ENCODE measurements around the gene PLCH2.

PLCH2 gene

DNA sequence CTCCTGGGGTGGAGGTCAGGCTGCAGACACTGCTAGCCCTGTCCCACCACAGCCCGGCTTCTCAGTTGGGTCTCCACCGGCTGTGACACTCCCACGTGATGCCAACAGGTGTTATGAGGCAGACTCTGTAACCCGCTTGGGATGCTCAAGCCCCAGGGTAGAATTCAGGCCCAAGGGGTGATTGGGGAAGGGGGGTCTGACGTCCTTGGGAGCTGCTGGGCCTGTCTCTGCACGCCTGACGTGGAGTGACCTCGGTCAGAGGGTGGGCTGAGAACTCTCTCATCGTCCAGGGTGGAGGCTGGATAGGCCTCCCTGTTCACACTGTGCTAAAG, 61.7 kb downstream of the PLCH2 start:
- TF ChIP-seq POLR2A (IDR thresholded peaks at IDR 0.05; ENCODE audit: low read depth, low read length) (no peak), POLR2AphosphoS5 (IDR thresholded peaks at IDR 0.05; ENCODE audit: low read depth, low read length) (no peak), TAF1 (IDR thresholded peaks at IDR 0.05; ENCODE audit: borderline replicate concordance, low read depth, low read length) (no peak)
- DNase-seq (ENCODE audit: insufficient read length), result no peak
- no peak for FAIRE-seq

DNA sequence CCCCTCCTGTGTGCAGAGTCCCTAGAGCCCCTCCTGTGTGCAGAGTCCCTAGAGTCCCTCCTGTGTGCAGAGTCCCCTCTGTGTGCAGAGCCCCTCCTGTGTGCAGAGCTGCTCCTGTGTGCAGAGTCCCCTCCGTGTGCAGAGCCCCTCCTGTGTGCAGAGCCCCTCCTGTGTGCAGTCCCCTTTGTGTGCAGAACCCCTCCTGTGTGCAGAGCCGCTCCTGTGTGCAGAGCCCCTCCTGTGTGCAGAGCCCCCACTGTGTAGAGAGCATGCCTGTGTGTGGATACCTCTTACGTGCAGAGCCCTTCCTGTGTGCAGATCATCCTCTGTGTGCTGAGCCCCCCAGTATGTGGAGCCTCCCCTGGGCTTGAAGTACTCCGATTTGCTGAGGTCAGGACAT, 62.3 kb downstream of the PLCH2 start:
- FAIRE-seq (no peak), DNase-seq (ENCODE audit: insufficient read length) (no peak)
- TF ChIP-seq TAF1 (IDR thresholded peaks at IDR 0.05; ENCODE audit: borderline replicate concordance, low read depth, low read length), result no peak
- TF ChIP-seq POLR2AphosphoS5 (IDR thresholded peaks at IDR 0.05; ENCODE audit: low read depth, low read length), result no peak
- TF ChIP-seq POLR2A (IDR thresholded peaks at IDR 0.05; ENCODE audit: low read depth, low read length), result no peak

DNA sequence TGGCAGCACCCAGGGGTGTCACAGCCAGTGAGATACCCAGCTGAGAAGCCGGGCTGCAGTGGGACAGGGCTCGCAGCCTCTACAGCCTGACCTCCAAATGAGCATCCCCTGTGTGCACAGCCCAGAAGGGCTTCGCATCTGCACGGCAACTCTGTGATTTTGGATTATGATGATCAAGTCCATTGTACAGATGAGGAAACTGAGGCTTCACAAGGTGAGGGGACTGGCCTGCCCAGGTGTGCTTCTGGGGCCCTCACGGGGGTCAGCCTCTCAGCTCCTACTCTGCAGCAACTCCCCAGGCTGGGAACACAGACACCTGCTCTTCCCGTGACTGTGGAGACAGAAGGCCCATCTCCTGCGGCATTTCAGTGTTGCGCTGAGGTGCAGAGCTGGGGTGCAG, 62.8 kb downstream of the PLCH2 start:
- FAIRE-seq (no peak), DNase-seq (ENCODE audit: insufficient read length) (no peak)
- TF ChIP-seq POLR2A (IDR thresholded peaks at IDR 0.05; ENCODE audit: low read depth, low read length) (no peak), POLR2AphosphoS5 (IDR thresholded peaks at IDR 0.05; ENCODE audit: low read depth, low read length) (no peak), TAF1 (IDR thresholded peaks at IDR 0.05; ENCODE audit: borderline replicate concordance, low read depth, low read length) (no peak)

DNA sequence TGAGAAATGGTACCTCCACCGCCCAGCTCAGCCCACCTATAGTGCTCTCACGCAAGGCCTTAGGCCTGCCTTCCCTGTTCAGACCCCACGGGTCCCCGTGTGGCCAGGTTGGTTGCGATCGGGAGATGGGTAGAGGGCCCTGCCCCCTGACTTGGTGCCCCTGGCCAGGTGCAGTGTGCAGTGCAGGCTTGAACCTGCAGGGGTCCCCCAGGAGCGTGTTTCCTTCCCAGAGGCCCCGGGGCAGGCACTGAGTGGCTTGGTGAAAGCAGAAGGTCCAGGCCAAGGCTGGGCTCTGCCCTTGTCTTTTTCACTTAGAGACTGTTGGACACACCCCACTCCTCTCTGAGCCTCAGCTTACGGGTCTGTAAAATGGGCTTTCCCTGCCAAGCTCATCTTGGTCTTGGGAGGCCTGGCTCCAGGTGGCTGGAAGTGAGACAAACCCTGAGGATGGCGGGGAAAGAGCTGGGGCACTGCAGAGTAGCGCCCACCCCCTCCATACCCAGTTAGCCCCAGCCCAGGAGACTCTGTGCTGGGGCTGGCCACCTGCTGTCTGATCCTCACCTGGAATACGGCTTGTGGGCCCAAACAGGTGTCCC, 63.3 kb downstream of the PLCH2 start:
- no peak for TF ChIP-seq POLR2AphosphoS5 (IDR thresholded peaks at IDR 0.05; ENCODE audit: low read depth, low read length)
- no peak for TF ChIP-seq POLR2A (IDR thresholded peaks at IDR 0.05; ENCODE audit: low read depth, low read length)
- TF ChIP-seq TAF1 (IDR thresholded peaks at IDR 0.05; ENCODE audit: borderline replicate concordance, low read depth, low read length), result no peak
- FAIRE-seq (no peak), DNase-seq (ENCODE audit: insufficient read length) (no peak)

DNA sequence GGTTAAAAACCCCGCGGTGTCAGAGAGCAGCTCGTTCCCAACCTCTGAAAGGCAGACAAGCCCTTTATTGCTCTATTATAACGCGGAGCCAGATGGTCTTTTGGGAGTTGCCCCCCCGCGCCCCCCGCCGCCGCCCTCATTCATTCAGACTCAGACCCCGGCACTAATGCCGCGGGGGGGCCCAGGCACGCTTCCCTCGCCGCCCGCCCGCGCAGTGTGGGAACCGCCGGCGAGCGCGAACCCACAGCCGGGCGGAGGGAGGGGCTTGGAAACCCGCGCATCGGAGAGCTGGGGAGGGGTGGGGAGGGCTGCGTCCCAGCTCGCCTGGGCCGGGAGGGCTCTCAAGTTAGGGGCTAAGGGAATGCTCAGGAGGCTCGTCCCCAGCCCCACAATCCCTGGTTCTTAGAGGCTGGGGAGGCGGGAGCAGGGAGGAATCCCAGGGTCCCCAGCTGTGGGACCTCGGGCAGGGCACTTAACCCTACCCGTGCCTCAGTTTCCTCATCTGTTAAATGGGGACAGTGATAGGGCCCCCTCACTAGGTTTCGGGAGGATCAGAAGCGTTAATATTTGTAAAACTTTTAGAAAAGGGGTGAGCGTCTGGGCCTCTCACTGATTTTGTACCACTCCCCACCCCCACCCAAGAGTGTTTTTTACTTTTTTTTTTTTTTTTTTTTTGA, 64.9 kb downstream of the PLCH2 start:
- DNase-seq (ENCODE audit: insufficient read length) (no peak), FAIRE-seq (no peak)
- no peak for TF ChIP-seq TAF1 (IDR thresholded peaks at IDR 0.05; ENCODE audit: borderline replicate concordance, low read depth, low read length)
- TF ChIP-seq POLR2AphosphoS5 (IDR thresholded peaks at IDR 0.05; ENCODE audit: low read depth, low read length), result no peak
- no peak for TF ChIP-seq POLR2A (IDR thresholded peaks at IDR 0.05; ENCODE audit: low read depth, low read length)

DNA sequence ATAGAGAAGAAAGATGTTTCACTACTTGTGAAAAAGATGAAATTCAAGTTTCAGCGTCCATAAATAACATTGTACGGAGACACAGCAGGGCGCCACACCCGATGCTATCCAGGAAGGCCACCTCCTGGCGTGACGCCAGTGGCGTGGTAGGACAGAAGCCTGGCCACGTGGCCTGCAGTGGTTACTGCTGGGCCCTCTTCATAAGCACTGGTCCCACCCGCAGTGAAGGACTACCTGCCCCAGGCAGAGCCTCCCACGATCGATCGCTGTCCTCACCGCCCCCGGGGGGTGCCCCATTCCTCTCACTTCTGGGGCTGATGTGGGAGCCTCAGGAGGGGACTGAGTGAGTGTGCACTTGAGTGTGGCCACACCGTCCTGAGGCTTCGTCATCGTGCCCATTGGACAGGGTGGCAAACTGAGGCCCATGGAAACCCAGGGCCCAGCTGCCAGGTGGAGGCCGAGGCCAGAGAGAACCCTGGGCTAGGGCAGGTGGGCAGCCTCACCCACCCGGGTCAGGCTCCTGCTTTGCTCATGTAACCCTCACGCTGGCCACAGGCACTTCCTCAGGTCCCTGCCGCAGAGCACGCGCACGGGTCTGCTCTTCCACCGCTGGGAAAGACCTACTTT, 65.6 kb downstream of the PLCH2 start:
- FAIRE-seq, result no peak
- no peak for DNase-seq (ENCODE audit: insufficient read length)
- TF ChIP-seq POLR2A (IDR thresholded peaks at IDR 0.05; ENCODE audit: low read depth, low read length) (no peak), TAF1 (IDR thresholded peaks at IDR 0.05; ENCODE audit: borderline replicate concordance, low read depth, low read length) (no peak), POLR2AphosphoS5 (IDR thresholded peaks at IDR 0.05; ENCODE audit: low read depth, low read length) (no peak)

DNA sequence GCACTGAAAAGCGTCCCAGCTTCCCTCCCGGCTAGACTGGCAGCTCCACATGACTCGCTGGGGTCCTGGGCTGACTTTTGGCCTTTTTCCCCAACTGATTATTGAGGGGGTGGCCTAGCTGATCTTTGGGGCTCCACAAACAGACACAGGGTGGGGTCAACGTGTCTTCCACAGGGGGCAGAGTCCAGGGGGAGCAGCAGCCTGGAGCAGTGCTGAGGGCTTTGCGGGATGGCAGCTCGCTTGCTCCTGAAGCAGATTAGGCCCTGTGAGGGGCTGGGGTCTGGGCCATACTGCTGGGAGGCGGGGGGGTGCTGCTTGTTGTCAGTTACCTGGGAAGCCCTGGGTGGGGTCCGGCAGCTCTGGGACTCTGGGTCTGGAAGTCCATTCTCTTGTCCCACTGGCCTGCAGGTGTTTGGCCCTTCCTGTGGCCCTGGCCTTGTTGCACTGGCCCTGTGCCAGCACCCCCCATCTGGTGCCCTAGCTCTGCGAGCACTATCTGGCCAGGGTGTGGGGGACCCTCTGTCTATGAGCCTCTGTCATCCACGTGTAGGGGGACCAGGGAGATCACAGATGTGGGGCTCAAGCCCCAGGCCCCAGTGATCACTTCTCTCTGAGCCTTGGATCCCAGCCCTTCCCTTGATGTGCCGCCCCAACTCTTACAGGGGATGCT, 66.3 kb downstream of the PLCH2 start:
- TF ChIP-seq POLR2A (IDR thresholded peaks at IDR 0.05; ENCODE audit: low read depth, low read length) (no peak), TAF1 (IDR thresholded peaks at IDR 0.05; ENCODE audit: borderline replicate concordance, low read depth, low read length) (no peak), POLR2AphosphoS5 (IDR thresholded peaks at IDR 0.05; ENCODE audit: low read depth, low read length) (no peak)
- DNase-seq (ENCODE audit: insufficient read length) (no peak), FAIRE-seq (no peak)

DNA sequence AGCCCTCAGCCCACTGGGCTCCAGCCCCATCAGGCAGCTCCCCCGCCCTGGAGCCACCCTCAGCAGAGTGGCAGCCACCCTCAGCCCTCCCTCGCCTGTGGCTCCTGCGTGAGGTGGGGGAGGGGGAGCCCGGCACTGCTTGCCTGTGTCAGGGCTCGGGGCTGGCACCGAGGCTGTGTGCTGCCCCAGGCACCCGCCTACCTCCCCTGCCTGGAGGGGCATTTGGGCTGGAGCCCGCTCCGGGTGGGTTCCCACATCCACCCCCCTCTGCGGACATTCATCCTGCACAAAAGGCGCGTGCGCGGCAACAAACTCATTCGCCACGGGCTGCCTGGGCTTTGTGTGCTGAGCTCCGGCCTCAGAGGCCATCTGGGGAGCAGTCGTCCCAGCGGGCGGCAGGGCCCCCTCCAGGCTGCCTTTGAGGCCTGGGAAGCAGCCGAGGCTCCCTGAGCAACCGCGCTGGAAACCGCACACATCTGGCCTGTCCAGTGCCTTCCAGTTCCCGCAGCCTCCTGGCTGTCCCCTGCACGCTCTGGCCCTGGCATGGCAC, 67.5 kb downstream of the PLCH2 start:
- FAIRE-seq (no peak), DNase-seq (ENCODE audit: insufficient read length) (no peak)
- TF ChIP-seq POLR2A (IDR thresholded peaks at IDR 0.05; ENCODE audit: low read depth, low read length) (no peak), POLR2AphosphoS5 (IDR thresholded peaks at IDR 0.05; ENCODE audit: low read depth, low read length) (no peak), TAF1 (IDR thresholded peaks at IDR 0.05; ENCODE audit: borderline replicate concordance, low read depth, low read length) (no peak)

DNA sequence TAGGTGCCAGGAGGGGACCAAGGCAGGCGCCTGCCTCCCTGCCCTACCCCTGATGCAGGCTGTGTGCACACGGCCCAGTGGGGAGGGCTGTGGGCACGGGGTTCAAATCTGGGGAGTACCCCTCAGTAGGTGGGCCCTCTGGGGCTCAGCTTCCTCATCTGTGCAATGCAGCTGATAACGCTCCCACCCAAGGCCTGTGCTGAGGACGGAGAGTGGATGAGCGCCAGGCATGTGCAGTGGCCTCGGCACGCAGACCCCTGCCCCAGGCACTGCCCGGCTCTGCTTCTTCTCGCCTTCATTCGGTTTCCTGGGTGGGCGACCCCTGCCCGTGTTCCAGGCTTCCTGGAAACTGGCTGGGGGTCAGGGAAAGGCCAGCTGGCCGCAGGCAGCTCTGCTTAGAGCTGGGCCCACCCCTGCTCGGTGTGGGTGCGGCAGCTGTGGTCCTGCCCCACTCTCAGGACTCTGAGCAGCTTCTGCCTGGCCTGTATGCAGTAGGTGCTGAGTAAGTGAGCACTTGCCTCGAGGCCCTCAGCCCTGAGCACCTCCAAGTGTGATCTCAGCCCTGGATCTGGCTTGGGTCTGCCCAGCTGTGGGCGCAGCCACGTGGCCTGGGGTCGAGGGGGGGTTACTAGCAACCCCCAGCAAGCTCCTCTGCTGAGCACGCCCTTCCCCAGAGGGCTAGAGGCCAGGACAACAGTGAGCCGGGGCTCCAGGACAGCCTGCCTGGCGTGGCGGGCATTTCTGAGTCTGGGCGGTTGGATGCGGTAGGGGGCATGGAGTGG, 68.2 kb downstream of the PLCH2 start:
- DNase-seq (ENCODE audit: insufficient read length) (no peak), FAIRE-seq (no peak)
- TF ChIP-seq TAF1 (IDR thresholded peaks at IDR 0.05; ENCODE audit: borderline replicate concordance, low read depth, low read length) (no peak), POLR2AphosphoS5 (IDR thresholded peaks at IDR 0.05; ENCODE audit: low read depth, low read length) (no peak), POLR2A (IDR thresholded peaks at IDR 0.05; ENCODE audit: low read depth, low read length) (no peak)

DNA sequence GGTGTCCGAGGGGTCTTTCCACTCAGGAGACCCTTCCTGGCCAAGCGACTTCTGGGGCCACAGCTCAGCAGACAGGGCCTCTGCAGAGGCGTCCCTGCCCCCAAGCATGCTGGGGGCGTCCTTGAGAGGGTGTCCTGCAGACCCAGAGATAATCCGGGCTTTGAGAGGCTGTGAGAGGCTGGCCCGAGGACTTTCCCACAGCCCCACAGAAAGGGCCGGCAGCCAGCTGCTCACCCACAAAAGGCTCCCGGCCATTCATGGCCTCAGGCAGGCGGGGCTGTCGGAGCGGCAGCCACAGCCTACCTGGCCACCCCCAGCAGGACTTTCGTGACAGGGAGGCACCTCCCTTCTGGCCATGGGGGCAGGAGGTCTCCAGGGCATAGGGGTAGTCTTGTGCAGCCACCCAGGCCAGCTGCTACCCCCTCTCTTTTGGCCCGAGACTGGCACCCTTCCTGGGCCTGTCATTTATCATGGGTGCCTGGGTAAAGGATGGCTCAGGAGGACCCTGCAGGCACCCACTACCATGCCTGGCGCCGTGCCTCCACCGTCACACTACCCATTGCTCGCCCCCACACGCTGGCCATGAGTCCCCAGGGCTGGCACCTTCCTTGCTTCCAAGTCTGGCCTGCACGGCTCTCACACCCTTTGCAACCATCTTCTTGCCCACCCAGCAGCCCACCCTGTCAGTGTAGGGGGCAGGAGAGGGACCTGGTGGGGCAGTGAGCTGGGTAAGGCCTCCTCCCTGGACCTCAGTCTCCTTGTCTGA, 69.0 kb downstream of the PLCH2 start:
- TF ChIP-seq TAF1 (IDR thresholded peaks at IDR 0.05; ENCODE audit: borderline replicate concordance, low read depth, low read length), result no peak
- TF ChIP-seq POLR2A (IDR thresholded peaks at IDR 0.05; ENCODE audit: low read depth, low read length), result no peak
- TF ChIP-seq POLR2AphosphoS5 (IDR thresholded peaks at IDR 0.05; ENCODE audit: low read depth, low read length), result no peak
- DNase-seq (ENCODE audit: insufficient read length), result no peak
- FAIRE-seq, result no peak

All from GM12892 (cell line).